ENCODE results near the gene RHOJ. TPM values are rescaled to one million over a fixed set of nuclear protein-coding genes. Genes with fewer than 3 reads are reported as not detected.

RHOJ gene
- total RNA-seq, 1 donor from 2014 or later, result 1.9 TPM

- Mint-ChIP-seq H3K27me3 (peaks cover 6% of the 10 kb centered on the region), H3K9me3 (ENCODE audit: low read depth) (peaks cover 4% of the 10 kb centered on the region), H3K4me1 (ENCODE audit: low read depth) (no peaks in the 10 kb centered on the region), H3K36me3 (ENCODE audit: insufficient read depth) (no peaks in the 10 kb centered on the region), H3K4me3 (ENCODE audit: low read depth) (no peak overlapping the region), H3K27ac (no peak overlapping the region)
- no peak for DNase-seq (ENCODE audit: low spot score, unreplicated experiment)
- TF ChIP-seq CTCF (IDR thresholded peaks at IDR 0.05; ENCODE audit: unreplicated experiment), result no peak
These were observed 24.2 kb upstream of the RHOJ start for GRCh38 chr14:63180011-63180410.

- peaks cover 6% of the 10 kb centered on the region for H3K27me3 Mint-ChIP-seq
- peaks cover 4% of the 10 kb centered on the region for H3K9me3 Mint-ChIP-seq (ENCODE audit: low read depth)
- no peaks in the 10 kb centered on the region for H3K4me1 Mint-ChIP-seq (ENCODE audit: low read depth)
- no peak for TF ChIP-seq CTCF (IDR thresholded peaks at IDR 0.05; ENCODE audit: unreplicated experiment)
- H3K4me3 Mint-ChIP-seq (ENCODE audit: low read depth), result no peak overlapping the region
- no peaks in the 10 kb centered on the region for H3K36me3 Mint-ChIP-seq (ENCODE audit: insufficient read depth)
- H3K27ac Mint-ChIP-seq, result no peak overlapping the region
- DNase-seq (ENCODE audit: low spot score, unreplicated experiment), result no peak
These were observed 21.3 kb upstream of the RHOJ start for GRCh38 chr14:63182968-63183367.

GRCh38 chr14:63186453-63186852 lies 17.8 kb upstream of the RHOJ start:
- no peak for TF ChIP-seq CTCF (IDR thresholded peaks at IDR 0.05; ENCODE audit: unreplicated experiment)
- Mint-ChIP-seq H3K9me3 (ENCODE audit: low read depth) (peaks cover 4% of the 10 kb centered on the region), H3K27ac (no peak overlapping the region), H3K27me3 (no peaks in the 10 kb centered on the region), H3K4me3 (ENCODE audit: low read depth) (no peak overlapping the region), H3K4me1 (ENCODE audit: low read depth) (peaks cover 3% of the 10 kb centered on the region), H3K36me3 (ENCODE audit: insufficient read depth) (no peaks in the 10 kb centered on the region)
- DNase-seq (ENCODE audit: low spot score, unreplicated experiment), result no peak

GRCh38 chr14:63191211-63191610 lies 13.0 kb upstream of the RHOJ start:
- H3K4me3 Mint-ChIP-seq (ENCODE audit: low read depth), result no peak overlapping the region
- H3K4me1 Mint-ChIP-seq (ENCODE audit: low read depth), result peaks cover 3% of the 10 kb centered on the region
- H3K36me3 Mint-ChIP-seq (ENCODE audit: insufficient read depth), result peaks cover 1% of the 10 kb centered on the region
- no peaks in the 10 kb centered on the region for H3K27me3 Mint-ChIP-seq
- H3K27ac Mint-ChIP-seq, result no peak overlapping the region
- peaks cover 10% of the 10 kb centered on the region for H3K9me3 Mint-ChIP-seq (ENCODE audit: low read depth)
- TF ChIP-seq CTCF (IDR thresholded peaks at IDR 0.05; ENCODE audit: unreplicated experiment), result no peak
- no peak for DNase-seq (ENCODE audit: low spot score, unreplicated experiment)

- Mint-ChIP-seq H3K27ac (no peak overlapping the region), H3K36me3 (ENCODE audit: insufficient read depth) (peaks cover 1% of the 10 kb centered on the region), H3K4me1 (ENCODE audit: low read depth) (peaks cover 3% of the 10 kb centered on the region), H3K4me3 (ENCODE audit: low read depth) (no peak overlapping the region), H3K27me3 (no peaks in the 10 kb centered on the region), H3K9me3 (ENCODE audit: low read depth) (peaks cover 10% of the 10 kb centered on the region)
- DNase-seq (ENCODE audit: low spot score, unreplicated experiment), result no peak
- TF ChIP-seq CTCF (IDR thresholded peaks at IDR 0.05; ENCODE audit: unreplicated experiment), result no peak
These were observed 12.2 kb upstream of the RHOJ start for GRCh38 chr14:63192085-63192484.
